GM19397 (cell line): ENCODE data around the gene KRTAP12-1.
"Not testable (repeated sequence)": the region's sequence is repeated elsewhere in the genome, so short reads cannot be mapped to it uniquely, and the experiment has no call there.

ENCODE experiments used
- ATAC-seq: cut with Tn5 transposase; IDR thresholded peaks from one replicate; pipeline ENCODE4 v1.9.1; 2021; ENCODE audit warnings: mild to moderate bottlenecking, moderate library complexity; ENCODE audit not compliant: unreplicated experiment

Gene KRTAP12-1

DNA sequence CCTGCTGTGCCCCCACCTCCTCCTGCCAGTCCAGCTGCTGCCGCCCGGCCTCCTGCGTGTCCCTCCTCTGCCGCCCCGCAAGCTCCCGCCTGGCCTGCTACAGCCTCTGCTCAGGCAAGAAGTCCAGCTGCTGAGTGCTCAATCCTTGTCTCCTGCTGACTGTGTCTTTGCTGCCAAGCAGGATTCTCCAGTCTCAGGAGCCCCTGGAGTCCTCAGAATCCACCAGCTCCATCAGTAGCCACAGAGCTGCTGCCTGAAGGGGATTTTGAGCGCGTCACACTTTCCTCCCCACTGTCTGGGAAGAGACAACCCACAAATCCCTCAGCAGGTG is 34.8 kb downstream of the KRTAP12-1 start:
- no peak for ATAC-seq

DNA sequence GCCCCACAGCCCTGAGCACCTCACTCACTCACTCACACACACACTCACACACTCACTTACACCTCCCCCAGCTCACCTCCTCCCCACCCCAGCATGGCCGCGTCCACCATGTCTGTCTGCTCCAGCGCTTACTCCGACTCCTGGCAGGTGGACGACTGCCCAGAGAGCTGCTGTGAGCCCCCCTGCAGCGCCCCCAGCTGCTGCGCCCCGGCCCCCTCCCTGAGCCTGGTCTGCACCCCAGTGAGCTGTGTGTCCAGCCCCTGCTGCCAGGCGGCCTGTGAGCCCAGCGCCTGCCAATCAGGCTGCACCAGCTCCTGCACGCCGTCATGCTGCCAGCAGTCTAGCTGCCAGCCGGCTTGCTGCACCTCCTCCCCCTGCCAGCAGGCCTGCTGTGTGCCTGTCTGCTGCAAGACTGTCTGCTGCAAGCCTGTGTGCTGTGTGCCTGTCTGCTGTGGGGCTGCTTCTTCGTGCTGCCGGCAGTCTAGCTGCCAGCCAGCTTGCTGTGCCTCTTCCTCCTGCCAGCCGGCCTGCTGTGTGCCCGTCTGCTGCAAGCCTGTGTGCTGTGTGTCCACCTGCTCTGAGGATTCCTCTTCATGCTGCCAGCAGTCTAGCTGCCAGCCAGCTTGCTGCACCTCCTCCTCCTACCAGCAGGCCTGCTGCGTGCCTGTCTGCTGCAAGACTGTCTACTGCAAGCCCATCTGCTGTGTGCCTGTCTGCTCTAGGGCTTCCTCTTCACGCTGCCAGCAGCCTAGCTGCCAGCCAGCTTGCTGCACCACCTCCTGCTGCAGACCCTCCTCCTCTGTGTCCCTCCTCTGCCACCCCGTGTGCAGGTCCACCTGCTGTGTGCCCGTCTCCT is 35.4 kb downstream of the KRTAP12-1 start, which contains the start of gene KRTAP10-11:
Gene KRTAP10-11 (plus strand): TSS at position 49 of the 856 bp plus-strand sequence. CDS start 45 bp downstream, at position 94.
- not testable (repeated sequence) for ATAC-seq

DNA sequence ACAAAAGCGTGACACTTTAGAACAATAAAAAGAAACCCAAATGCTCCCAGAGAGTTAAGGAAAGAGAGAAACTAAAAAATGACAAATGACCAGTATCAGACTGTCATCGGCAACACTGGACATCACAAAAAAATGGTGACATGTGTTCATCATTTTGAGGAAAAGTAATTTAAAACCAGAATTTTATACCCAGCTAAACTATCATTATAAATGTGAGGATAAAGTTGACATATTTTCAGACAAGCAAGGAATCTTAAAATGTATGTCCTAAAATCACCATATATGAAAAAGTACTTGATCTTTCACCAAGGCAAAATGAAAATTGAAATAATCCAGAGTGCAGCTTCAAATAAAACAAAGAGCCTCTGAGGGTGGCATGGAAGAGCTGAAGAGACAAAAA is 37.1 kb downstream of the KRTAP12-1 start:
- no peak for ATAC-seq

DNA sequence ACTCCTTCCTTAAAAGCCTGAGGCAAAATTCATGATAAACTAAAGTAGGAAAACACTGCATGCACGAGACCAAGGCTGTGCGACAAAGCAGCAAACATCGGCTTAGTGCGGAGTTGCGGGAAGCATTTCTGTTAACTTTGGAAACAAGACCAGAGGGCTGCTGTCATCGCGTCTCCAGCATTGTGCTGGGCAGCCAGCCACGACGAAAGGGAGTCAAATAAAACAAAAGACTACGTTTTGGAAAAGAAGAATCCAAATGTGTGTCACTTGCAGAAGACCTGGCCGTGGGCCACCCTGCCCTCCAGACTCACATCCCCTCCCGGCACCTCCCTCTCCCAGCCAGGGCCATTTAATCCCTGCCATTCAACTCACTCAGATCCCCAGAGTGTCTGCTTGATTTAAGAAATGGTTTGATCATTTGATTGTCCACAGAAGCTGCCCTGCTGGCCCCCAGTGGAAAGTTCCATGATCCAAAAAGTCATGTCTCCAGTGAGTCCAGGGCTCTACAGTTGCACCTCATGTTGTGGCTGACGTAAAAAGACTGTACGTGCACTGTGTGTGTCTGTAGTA is 38.1 kb downstream of the KRTAP12-1 start:
- ATAC-seq, result no peak

DNA sequence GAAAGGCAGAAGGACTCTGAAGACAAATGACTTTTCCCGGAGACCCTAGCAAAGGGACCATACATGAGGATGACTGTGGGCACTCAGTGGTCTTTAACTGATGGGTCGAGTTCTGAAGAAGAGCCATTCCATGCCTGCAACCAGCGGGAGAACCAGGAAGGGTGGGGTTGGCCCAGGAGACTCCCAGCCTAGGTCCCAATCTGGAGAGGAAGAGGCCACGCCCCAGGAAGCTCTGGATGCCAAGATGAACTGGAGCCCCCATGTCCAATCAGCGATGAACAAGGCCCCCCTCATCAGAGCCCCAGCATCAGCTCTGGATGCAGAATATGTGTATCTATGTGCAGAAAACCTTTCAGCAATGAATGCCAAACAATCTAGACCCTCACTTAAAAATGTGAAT is 41.2 kb downstream of the KRTAP12-1 start:
- ATAC-seq, result no peak

DNA sequence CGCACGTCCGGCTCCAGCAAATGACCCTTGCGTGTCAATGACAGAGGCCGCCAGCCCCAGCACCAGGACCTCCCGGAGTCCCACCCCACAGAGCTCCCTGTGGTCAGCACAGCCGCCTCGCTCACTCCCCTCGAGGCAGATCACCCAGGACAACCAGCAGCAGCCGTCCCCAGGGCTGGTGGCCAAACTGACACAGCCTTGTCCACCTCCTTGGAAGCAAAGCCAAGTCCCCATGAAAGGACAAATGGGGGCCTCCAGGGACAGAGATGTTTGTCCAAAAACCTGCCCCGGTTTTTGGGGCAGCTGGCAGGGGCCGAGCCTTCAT is 42.7 kb downstream of the KRTAP12-1 start:
- no peak for ATAC-seq

DNA sequence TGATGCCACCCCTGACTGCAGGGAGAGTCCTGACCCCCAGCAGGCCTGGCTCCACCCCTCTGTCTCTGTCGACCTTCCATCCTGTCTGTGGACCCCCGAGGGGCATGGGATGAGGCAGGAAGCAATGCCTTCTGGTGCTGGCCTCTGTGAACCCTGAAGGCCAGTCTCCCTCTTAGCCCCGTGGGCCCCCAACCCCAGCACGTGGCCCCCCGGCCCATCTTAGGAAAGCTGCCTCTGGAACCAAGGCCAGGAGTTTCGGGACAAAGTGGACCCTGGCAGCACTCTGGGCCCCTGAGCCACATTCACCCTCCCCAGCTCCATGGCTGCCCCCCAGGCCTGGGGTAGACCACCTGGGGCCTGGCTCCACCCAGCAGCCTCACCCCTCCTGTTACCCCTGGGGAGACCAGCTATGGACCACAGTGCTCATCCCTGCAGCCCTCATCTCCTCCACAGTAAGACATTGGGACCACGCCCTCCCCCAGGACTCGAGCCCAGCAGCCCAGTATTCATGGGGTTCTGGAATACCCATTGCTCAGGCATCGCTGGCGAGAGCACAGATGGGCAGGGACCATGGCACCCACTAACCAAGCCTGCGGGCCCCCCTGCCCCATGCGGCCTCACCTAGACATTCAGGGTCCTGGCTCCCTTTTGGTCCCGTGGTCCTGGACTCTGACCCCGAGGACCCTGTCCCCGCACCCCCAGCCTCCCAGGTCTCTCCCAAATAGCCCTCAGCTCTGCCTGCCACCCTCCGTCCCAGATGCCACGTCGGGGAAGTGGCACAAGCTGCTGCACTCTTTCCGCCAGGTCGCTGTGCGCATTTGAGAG is 43.2 kb downstream of the KRTAP12-1 start:
- not testable (repeated sequence) for ATAC-seq

DNA sequence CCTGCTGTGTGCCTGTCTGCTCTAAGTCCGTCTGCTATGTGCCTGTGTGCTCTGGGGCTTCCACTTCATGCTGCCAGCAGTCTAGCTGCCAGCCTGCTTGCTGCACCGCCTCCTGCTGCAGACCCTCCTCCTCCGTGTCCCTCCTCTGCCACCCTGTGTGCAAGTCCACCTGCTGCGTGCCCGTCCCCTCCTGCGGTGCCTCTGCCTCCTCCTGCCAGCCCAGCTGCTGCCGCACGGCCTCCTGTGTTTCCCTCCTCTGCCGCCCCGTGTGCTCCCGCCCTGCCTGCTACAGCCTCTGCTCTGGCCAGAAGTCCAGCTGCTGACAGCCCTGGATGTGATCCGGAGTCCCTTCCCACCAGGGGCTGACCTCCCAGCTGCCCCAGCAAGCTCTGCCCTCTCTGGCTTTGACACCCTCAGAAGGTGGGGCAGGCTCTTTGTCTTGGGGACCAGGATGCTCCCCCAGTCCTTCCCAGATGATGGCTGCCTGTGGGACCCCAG is 44.1 kb downstream of the KRTAP12-1 start:
- not testable (repeated sequence) for ATAC-seq

DNA sequence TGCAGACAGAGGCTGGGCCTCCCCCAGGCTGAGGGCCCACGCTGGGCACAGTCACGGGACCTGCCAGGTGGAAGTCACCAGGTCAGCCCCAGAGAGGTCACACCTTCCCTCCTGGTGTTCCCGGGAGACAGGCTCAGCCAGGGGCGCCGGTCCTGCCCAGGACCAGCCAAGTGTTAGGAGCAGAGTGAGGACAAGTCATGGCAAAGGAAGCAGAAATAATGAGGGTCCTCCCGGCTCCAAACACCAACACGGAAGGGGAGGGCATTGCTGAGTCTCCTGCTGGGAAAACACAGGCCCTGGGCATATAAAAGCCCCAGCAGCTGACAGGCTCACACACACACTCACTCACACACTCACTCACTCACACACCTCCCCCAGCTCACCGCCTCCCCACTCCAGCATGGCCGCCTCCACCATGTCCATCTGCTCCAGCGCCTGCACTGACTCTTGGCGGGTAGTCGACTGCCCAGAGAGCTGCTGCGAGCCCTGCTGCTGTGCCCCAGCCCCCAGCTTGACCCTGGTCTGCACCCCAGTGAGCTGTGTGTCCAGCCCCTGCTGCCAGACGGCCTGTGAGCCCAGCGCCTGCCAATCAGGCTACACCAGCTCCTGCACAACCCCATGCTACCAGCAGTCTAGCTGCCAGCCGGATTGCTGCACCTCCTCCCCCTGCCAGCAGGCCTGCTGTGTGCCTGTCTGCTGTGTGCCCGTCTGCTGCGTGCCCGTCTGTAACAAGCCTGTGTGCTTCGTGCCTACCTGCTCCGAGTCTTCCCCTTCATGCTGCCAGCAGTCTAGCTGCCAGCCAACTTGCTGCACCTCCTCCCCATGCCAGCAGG is 44.7 kb downstream of the KRTAP12-1 start, which contains the start of gene KRTAP10-10:
Gene KRTAP10-10 (plus strand): TSS at position 339 of the 833 bp plus-strand sequence. CDS start 62 bp downstream, at position 401.
- no peak for ATAC-seq

DNA sequence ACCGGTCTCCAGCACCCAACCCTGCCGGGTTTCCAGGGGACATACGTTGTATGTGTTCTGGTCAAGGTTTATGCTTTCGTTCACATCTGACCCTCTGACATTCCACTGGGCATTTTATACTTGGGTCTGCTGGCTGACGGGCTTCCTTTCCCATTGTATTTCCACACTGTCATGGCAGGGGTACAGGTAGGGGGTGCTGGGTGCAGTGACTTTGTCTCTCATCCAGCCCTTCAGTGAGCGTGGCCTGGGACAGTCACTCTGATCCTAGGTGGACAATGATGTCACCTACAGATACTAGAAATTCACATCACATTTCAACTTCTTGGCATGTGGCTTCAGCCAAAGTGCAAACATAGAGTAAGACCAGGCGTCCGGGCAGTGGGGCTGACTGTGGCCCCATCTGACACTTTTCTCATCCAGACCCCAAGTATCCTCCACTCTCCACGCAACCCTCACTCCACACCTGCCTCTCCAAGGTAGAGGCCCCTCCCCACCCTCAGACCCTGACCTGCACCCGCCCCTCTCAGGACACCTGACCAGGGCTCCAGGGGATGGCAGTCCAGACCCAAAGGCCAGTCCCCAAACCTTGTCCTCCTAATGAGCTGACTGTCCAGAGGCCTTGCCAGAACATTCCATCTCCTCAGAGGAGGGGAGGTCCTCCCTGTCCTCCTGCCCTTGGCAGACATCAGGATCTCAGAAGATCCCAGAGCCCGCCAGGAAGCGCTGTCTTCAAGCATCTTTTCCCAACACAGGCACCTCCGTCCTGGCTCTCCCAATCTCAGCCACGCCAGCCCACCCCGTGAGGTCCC is 45.5 kb downstream of the KRTAP12-1 start:
- no peak for ATAC-seq

DNA sequence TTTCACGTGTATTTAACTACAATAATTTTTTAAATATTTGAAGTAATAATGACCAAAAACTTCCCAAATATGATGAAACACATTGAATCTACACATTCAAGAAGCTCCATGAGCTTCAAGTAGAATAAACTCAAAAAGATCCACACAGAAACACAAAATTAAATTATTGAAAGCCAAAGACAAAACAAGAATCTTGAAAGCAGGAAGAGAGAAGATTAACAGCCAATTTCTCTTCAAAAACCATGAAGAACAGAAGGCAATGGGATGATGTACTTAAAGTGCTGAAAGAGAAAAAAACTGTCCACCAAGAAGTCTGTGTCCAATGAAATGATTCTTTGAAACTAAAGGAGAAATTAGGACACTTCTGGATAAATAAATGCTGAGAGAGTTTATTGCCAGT is 49.9 kb downstream of the KRTAP12-1 start:
- ATAC-seq, result no peak
